HG03432 (cell line): ENCODE data around the gene C1orf210.

Experiments used
- ATAC-seq: cut with Tn5 transposase; IDR thresholded peaks from one replicate; pipeline ENCODE4 v1.9.1; 2021; ENCODE audit warnings: mild to moderate bottlenecking, moderate library complexity; ENCODE audit not compliant: unreplicated experiment

Gene C1orf210

DNA sequence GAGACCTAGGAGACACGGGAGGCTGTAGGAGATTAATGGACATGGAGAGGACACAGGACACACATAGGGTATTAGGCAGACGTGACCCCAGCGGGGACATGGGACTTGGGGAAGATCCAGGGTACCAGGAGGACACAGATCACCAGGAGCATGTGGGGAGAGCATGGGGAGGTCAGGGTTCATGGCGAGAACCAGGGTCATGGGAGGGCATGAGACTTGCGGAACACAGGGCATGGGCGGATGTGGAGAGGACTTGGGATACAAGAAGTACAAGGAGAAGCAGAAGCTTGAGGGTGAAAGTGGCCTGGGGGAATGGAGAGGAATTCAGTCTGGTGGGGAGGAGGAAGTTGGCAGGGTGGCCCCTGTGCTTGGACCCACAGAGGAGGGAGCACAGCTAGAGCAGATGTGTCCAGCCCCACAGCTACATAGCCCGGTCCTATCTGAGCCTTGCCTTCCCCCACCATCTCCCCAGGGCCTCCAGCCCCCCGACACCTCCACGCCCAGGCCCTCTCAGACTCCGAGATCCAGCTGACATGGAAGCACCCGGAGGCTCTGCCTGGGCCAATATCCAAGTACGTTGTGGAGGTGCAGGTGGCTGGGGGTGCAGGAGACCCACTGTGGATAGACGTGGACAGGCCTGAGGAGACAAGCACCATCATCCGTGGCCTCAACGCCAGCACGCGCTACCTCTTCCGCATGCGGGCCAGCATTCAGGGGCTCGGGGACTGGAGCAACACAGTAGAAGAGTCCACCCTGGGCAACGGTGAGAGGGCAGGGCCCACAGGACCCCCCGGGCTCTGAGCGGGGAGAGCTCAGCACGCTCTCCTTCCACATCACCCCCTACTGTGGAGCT lies 27.5 kb upstream of the C1orf210 start:
- ATAC-seq, result no peak

- ATAC-seq, result no peak
These were observed 26.8 kb upstream of the C1orf210 start for GRCh38 chr1:43312212-43312623.

- ATAC-seq, result no peak
These were observed 26.1 kb upstream of the C1orf210 start for GRCh38 chr1:43311521-43311920.

DNA sequence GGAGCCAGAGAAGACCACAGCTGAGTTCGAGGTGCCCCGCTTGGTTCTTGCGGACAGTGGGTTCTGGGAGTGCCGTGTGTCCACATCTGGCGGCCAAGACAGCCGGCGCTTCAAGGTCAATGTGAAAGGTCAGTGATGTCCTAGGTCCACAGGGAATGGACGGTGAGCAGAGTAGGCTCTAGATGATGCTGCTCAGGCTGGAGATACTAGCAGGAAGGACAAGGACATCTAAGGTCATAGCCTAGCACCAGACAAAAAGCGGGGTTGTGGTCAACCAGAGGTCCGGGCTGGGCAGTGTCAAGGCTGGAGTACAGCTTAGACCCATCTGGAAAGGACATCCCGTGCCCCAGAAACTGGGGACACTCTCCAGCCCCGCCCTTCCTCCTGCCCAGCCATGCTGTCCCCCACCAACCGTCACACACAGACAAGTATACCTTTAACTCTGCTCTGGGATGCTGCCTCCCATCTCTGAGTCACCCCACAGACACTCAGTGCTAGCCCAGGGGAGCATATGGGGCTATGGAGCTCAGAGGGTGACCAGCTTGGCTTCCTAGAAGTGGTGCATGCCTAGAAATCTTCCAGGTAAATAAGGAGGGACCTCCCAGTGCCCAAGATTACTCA lies 24.1 kb upstream of the C1orf210 start:
- no peak for ATAC-seq

GRCh38 chr1:43308635-43309404 lies 23.4 kb upstream of the C1orf210 start:
- ATAC-seq, result no peak

GRCh38 chr1:43307458-43308158 lies 22.2 kb upstream of the C1orf210 start:
- no peak for ATAC-seq

GRCh38 chr1:43306688-43307457 lies 21.5 kb upstream of the C1orf210 start:
- ATAC-seq, result no peak

DNA sequence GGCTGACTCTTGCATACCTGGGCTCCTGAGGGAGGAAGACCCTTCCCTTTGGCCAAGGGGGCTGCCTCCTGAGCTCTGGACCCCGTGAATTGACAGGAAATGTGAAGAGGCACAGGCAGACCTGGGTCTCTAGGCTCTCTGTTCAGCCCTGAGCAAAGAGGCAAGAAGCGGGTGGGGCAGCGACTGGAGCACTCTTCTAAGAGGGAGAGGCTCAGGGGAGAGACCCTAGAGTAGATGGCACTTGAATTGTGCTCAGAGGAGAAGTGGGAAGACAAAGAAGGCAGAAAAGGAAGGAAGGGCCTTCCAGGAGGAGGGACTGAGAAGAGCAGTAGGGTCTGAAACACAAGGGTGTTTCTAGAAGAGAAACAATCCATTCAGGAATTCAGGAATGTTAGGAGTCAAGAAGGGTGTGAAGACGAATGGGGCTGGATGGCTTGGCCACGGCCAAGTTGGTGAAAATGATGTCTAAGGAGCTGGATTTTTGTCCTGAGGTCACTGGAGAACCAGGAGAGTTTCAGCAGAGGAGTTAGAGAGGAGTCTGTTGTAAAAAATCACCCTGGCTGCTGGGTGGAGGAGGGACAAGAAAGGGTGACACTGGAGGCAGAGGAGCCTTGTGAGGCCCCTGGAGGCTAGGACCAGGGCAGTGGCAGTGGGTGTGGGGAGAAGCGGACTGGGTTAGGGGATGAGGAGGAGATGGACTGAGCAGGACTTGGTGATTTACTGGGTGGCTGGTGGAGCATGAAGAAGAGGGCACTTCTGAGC lies 20.7 kb upstream of the C1orf210 start:
- ATAC-seq, result no peak

GRCh38 chr1:43305461-43305860 lies 20.1 kb upstream of the C1orf210 start:
- no peak for ATAC-seq

DNA sequence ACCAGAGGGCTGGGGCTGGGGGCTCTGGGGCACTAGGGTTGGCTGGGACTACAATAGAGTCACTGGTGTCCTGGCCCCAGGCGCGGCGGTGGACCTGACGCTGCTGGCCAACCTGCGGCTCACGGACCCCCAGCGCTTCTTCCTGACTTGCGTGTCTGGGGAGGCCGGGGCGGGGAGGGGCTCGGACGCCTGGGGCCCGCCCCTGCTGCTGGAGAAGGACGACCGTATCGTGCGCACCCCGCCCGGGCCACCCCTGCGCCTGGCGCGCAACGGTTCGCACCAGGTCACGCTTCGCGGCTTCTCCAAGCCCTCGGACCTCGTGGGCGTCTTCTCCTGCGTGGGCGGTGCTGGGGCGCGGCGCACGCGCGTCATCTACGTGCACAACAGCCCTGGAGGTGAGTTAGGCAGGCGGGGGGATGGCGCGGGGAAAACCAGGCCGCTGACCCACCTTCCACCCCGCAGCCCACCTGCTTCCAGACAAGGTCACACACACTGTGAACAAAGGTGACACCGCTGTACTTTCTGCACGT lies 19.5 kb upstream of the C1orf210 start:
- ATAC-seq, result no peak

- no peak for ATAC-seq
These were observed 18.9 kb upstream of the C1orf210 start for GRCh38 chr1:43304314-43304681.

DNA sequence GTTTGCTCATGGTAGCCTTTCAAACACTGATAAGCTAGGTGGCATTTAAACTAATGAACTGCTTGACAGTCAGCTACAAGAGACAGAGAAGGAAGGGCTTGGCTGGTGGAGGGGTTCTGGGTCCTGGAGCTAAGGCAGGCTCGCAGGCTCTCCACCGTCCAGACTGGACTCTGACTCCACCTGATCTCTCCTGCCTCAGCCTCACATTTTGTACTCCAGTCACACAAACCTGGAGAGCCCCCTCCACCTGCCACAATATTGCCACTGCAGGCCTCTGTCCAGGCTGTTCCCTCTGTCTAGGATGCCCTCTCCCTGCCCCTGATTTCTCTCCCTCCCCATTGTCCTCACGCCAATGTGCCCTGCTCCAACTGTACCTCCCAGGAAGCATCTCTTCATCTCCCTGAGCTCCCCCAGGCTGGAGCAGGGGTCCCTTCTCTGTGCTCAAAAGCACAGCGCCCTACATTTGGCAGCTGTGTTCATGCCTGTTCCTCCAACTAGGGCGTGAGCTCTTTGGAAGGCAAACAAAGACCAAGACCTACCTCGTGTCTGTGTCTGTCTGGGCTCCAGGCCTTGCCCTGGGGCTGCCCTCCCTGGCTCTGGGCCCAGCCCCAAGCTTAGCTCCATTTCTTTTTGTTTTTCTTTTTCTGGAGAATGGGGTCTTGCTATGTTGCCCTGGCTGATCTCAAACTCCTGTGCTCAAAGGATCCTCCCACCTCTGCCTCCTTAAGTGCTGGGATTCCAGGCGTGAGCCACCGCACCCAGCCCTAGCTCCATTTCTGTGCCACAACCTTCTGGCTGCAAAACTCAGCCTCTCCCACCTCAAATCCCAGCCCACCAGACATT lies 18.3 kb upstream of the C1orf210 start:
- no peak for ATAC-seq

DNA sequence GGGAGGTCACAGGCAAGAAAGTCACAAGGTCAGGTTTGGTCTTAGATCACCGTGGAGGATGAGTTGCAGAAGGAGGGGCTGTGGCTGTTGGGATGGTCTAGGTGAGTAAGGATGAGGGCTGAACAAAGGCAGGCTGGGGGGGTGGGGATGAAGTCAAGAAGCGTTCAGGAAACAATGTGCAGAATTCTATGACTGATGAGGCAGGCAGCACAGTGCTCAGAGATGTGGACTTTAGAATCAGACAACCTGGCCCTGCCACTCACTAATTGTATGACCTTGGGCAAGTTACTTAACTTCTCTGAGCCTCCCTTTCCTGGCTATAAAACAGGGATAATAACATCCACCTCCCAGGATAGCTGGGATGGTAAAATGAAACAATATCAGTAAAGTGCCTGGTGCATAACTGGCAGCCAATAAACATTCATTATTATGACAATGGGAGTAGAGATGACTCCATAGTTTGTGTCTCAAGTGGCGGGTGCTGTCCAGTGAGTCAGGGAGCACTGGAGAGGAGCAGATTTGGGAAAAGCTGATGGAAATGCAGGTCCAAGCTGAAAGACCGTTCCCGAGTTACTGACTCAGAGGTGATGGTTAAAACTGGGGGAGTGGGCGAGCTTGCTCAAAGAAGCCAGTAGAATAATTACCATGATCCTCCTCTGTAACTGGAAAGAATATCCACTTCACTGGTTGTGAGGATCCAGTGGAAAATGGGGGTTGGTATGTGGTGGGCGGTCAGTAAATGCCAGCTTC lies 17.5 kb upstream of the C1orf210 start:
- no peak for ATAC-seq

- no peak for ATAC-seq
These were observed 16.8 kb upstream of the C1orf210 start for GRCh38 chr1:43302201-43302600.

GRCh38 chr1:43300378-43301094 lies 15.2 kb upstream of the C1orf210 start, which contains the start of gene TIE1:
TIE1 (plus strand) TSS chr1:43300982; CDS start chr1:43301072, 90 bp downstream.
- ATAC-seq, result no peak

DNA sequence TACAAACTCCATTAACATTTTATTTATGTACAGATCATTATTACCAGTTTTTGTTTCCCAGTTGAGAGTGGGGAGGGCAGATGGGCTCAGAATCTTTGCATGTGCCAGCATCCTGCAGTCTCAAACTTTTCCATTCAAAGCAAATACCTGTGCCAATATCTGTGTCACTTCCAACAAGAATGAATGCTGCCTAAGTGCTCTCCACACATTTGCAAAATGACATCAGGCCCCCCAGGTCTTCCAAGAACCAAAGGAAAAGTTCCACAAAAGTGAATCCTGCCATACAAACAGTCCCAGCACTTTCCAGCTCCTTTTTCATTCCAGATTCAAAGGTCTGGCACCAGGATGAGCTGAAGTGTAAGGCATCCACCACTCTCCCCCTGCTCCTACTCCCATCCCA lies 13.7 kb upstream of the C1orf210 start:
- no peak for ATAC-seq

- ATAC-seq, result no peak
These were observed 12.7 kb upstream of the C1orf210 start for GRCh38 chr1:43298055-43298454.
